ENCODE results near the gene CREB3L4. TPM values are rescaled to one million over a fixed set of nuclear protein-coding genes. Genes with fewer than 3 reads are reported as not detected.

The CREB3L4 gene, protein sequence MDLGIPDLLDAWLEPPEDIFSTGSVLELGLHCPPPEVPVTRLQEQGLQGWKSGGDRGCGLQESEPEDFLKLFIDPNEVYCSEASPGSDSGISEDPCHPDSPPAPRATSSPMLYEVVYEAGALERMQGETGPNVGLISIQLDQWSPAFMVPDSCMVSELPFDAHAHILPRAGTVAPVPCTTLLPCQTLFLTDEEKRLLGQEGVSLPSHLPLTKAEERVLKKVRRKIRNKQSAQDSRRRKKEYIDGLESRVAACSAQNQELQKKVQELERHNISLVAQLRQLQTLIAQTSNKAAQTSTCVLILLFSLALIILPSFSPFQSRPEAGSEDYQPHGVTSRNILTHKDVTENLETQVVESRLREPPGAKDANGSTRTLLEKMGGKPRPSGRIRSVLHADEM
- polyA plus RNA-seq (2013, experiment 1 of 2): 15.2 TPM
- polyA plus RNA-seq (2013, experiment 2 of 2): 13.7 TPM

GRCh38 chr1:153967107-153967999 lies at the start of gene CREB3L4:
Gene CREB3L4 (plus strand): TSS chr1:153967902. CDS start chr1:153968526, 624 bp downstream.
- H2AK5ac ChIP-seq (ENCODE audit: low read length): peak within 1 kb of the TSS; percentile 88
- no peak within 1 kb of the TSS for H2BK120ac ChIP-seq (ENCODE audit: low read depth, low read length)
- peak within 1 kb of the TSS; percentile 100 for H3K56ac ChIP-seq (ENCODE audit: low read length)
- peak; percentile 99 for DNase-seq
- H3K4me1 ChIP-seq (ENCODE audit: control insufficient read depth, low read depth, low read length): peaks cover 2% of the 10 kb centered on the region
- H3K9ac ChIP-seq (ENCODE audit: low read length): peak within 1 kb of the TSS; percentile 100
- peak within 1 kb of the TSS; percentile 99 for H3K4me2 ChIP-seq (ENCODE audit: low read length)
- H2BK15ac ChIP-seq (replicated peaks; ENCODE audit: low read depth): no peak within 1 kb of the TSS
- no peaks in the 10 kb centered on the region for H3K36me3 ChIP-seq (ENCODE audit: control insufficient read depth, insufficient read depth, low read length)
- peaks cover 4% of the 10 kb centered on the region for H3K79me1 ChIP-seq (ENCODE audit: low read length)
- peak within 1 kb of the TSS; percentile 91 for H2BK5ac ChIP-seq (ENCODE audit: low read length)
- H4K5ac ChIP-seq (ENCODE audit: low read length): peak within 1 kb of the TSS; percentile 64
- peak within 1 kb of the TSS; percentile 93 for H3K4me3 ChIP-seq (ENCODE audit: low read length)
- H4K8ac ChIP-seq (ENCODE audit: low read depth, low read length): no peak within 1 kb of the TSS
- peak within 1 kb of the TSS; percentile 89 for H3K27ac ChIP-seq (ENCODE audit: low read depth, low read length)
- H3K23ac ChIP-seq (ENCODE audit: low read length): peak within 1 kb of the TSS; percentile 89
- H3K79me2 ChIP-seq (ENCODE audit: control insufficient read depth, insufficient read depth, low read length): peaks cover 9% of the 10 kb centered on the region
- H3K18ac ChIP-seq (ENCODE audit: low read length): peak within 1 kb of the TSS; percentile 57
- H3K27me3 ChIP-seq (ENCODE audit: insufficient read depth, low read length, poor library complexity): no peaks in the 10 kb centered on the region
- no CpG with 5 or more reads among the region's 60 CpGs for WGBS (ENCODE audit: extremely low coverage, insufficient coverage, low lambda C conversion rate)
- H3K4ac ChIP-seq (ENCODE audit: low read depth, low read length): peak within 1 kb of the TSS; percentile 24

- no CpG with 5 or more reads among the region's 4 CpGs for WGBS (ENCODE audit: extremely low coverage, insufficient coverage, low lambda C conversion rate)
- Histone ChIP-seq H2AK5ac (ENCODE audit: low read length) (no peak overlapping the region), H3K79me2 (ENCODE audit: control insufficient read depth, insufficient read depth, low read length) (peaks cover 55% of the 10 kb centered on the region), H3K56ac (ENCODE audit: low read length) (peak overlapping the region; percentile 45), H3K36me3 (ENCODE audit: control insufficient read depth, insufficient read depth, low read length) (no peaks in the 10 kb centered on the region), H3K18ac (ENCODE audit: low read length) (no peak overlapping the region), H4K8ac (ENCODE audit: low read depth, low read length) (no peak overlapping the region), H2BK15ac (replicated peaks; ENCODE audit: low read depth) (no peak overlapping the region), H4K5ac (ENCODE audit: low read length) (no peak overlapping the region), H3K27me3 (ENCODE audit: insufficient read depth, low read length, poor library complexity) (no peaks in the 10 kb centered on the region), H3K79me1 (ENCODE audit: low read length) (peaks cover 6% of the 10 kb centered on the region), H3K4me2 (ENCODE audit: low read length) (peak overlapping the region; percentile 2), H3K27ac (ENCODE audit: low read depth, low read length) (no peak overlapping the region), H3K23ac (ENCODE audit: low read length) (no peak overlapping the region), H2BK5ac (ENCODE audit: low read length) (no peak overlapping the region), H3K4ac (ENCODE audit: low read depth, low read length) (no peak overlapping the region), H3K4me3 (ENCODE audit: low read length) (no peak overlapping the region), H2BK120ac (ENCODE audit: low read depth, low read length) (no peak overlapping the region), H3K4me1 (ENCODE audit: control insufficient read depth, low read depth, low read length) (peaks cover 10% of the 10 kb centered on the region), H3K9ac (ENCODE audit: low read length) (peak overlapping the region; percentile 81)
- DNase-seq: peak; percentile 38
These were observed 47.5 kb upstream of the CREB3L4 start for GRCh38 chr1:153919876-153920852.

DNA sequence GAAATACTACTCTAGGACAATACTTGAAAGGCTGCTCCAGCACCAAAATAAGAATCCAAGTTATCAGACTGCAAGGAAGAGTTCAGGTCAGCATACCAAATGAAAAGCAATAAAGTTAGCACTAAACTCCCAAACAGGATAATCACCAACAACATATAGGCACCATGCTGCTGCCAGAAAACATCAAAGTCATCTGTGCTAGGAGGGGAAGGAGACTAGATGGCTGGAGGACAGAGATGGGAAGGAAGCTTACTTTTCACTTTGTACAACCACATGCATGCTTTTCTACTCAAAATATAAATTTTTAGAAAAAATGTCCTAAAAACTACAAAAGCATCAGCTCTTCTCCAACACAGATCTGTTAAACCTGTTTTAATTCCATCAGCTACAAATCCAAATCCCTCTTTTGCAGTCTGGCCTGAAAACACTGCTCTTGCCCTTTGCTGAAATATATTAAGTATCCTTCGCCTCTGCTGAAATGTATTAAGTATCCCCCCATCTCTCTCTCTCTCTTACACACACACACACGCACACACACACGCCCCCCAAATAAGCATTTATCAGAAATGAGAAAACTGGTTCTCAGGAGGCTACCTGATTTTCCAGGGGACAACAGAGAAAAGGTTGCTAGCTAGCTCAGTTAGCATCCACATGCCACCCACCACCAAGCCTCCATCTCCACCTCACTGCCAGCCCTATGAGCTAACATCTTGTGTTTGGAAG lies 46.5 kb upstream of the CREB3L4 start:
- DNase-seq: no peak
- Histone ChIP-seq H3K56ac (ENCODE audit: low read length) (peak overlapping the region; percentile 86), H4K8ac (ENCODE audit: low read depth, low read length) (no peak overlapping the region), H2BK120ac (ENCODE audit: low read depth, low read length) (no peak overlapping the region), H3K79me2 (ENCODE audit: control insufficient read depth, insufficient read depth, low read length) (peaks cover 46% of the 10 kb centered on the region), H3K4me3 (ENCODE audit: low read length) (peak overlapping the region; percentile 40), H2AK5ac (ENCODE audit: low read length) (no peak overlapping the region), H3K27me3 (ENCODE audit: insufficient read depth, low read length, poor library complexity) (no peaks in the 10 kb centered on the region), H3K23ac (ENCODE audit: low read length) (no peak overlapping the region), H3K27ac (ENCODE audit: low read depth, low read length) (no peak overlapping the region), H3K36me3 (ENCODE audit: control insufficient read depth, insufficient read depth, low read length) (no peaks in the 10 kb centered on the region), H4K5ac (ENCODE audit: low read length) (no peak overlapping the region), H3K4me2 (ENCODE audit: low read length) (peak overlapping the region; percentile 88), H3K4me1 (ENCODE audit: control insufficient read depth, low read depth, low read length) (peaks cover 10% of the 10 kb centered on the region), H2BK5ac (ENCODE audit: low read length) (no peak overlapping the region), H3K79me1 (ENCODE audit: low read length) (peaks cover 6% of the 10 kb centered on the region), H3K9ac (ENCODE audit: low read length) (peak overlapping the region; percentile 81), H2BK15ac (replicated peaks; ENCODE audit: low read depth) (no peak overlapping the region), H3K4ac (ENCODE audit: low read depth, low read length) (no peak overlapping the region), H3K18ac (ENCODE audit: low read length) (no peak overlapping the region)
- WGBS (ENCODE audit: extremely low coverage, insufficient coverage, low lambda C conversion rate): no CpG with 5 or more reads among the region's 3 CpGs

- H3K27me3 ChIP-seq (ENCODE audit: insufficient read depth, low read length, poor library complexity): no peaks in the 10 kb centered on the region
- DNase-seq: no peak
- no peak overlapping the region for H4K8ac ChIP-seq (ENCODE audit: low read depth, low read length)
- H3K79me1 ChIP-seq (ENCODE audit: low read length): peaks cover 6% of the 10 kb centered on the region
- peak overlapping the region; percentile 86 for H3K56ac ChIP-seq (ENCODE audit: low read length)
- H3K23ac ChIP-seq (ENCODE audit: low read length): no peak overlapping the region
- no peaks in the 10 kb centered on the region for H3K36me3 ChIP-seq (ENCODE audit: control insufficient read depth, insufficient read depth, low read length)
- H3K4me1 ChIP-seq (ENCODE audit: control insufficient read depth, low read depth, low read length): peaks cover 10% of the 10 kb centered on the region
- H3K18ac ChIP-seq (ENCODE audit: low read length): peak overlapping the region; percentile 88
- H3K4me2 ChIP-seq (ENCODE audit: low read length): peak overlapping the region; percentile 88
- H2BK5ac ChIP-seq (ENCODE audit: low read length): no peak overlapping the region
- H2AK5ac ChIP-seq (ENCODE audit: low read length): no peak overlapping the region
- H3K4me3 ChIP-seq (ENCODE audit: low read length): peak overlapping the region; percentile 40
- peaks cover 44% of the 10 kb centered on the region for H3K79me2 ChIP-seq (ENCODE audit: control insufficient read depth, insufficient read depth, low read length)
- H3K9ac ChIP-seq (ENCODE audit: low read length): peak overlapping the region; percentile 81
- no peak overlapping the region for H2BK15ac ChIP-seq (replicated peaks; ENCODE audit: low read depth)
- H4K5ac ChIP-seq (ENCODE audit: low read length): no peak overlapping the region
- peak overlapping the region; percentile 83 for H3K27ac ChIP-seq (ENCODE audit: low read depth, low read length)
- no peak overlapping the region for H2BK120ac ChIP-seq (ENCODE audit: low read depth, low read length)
- WGBS (ENCODE audit: extremely low coverage, insufficient coverage, low lambda C conversion rate): no CpG with 5 or more reads among the region's 10 CpGs
- H3K4ac ChIP-seq (ENCODE audit: low read depth, low read length): peak overlapping the region; percentile 85
These were observed 46.0 kb upstream of the CREB3L4 start for GRCh38 chr1:153921803-153922075.

Data from mesendoderm (in vitro differentiated cells).